HG03025 (cell line): ENCODE measurements around the gene COL27A1.
"Not testable (repeated sequence)": the region's sequence is repeated elsewhere in the genome, so short reads cannot be mapped to it uniquely, and the experiment has no call there.

Experiments used
- ATAC-seq: cut with Tn5 transposase; IDR thresholded peaks from one replicate; pipeline ENCODE4 v1.9.1; 2021; ENCODE audit warnings: mild to moderate bottlenecking, moderate library complexity; ENCODE audit not compliant: unreplicated experiment, low FRiP score

COL27A1 gene

DNA sequence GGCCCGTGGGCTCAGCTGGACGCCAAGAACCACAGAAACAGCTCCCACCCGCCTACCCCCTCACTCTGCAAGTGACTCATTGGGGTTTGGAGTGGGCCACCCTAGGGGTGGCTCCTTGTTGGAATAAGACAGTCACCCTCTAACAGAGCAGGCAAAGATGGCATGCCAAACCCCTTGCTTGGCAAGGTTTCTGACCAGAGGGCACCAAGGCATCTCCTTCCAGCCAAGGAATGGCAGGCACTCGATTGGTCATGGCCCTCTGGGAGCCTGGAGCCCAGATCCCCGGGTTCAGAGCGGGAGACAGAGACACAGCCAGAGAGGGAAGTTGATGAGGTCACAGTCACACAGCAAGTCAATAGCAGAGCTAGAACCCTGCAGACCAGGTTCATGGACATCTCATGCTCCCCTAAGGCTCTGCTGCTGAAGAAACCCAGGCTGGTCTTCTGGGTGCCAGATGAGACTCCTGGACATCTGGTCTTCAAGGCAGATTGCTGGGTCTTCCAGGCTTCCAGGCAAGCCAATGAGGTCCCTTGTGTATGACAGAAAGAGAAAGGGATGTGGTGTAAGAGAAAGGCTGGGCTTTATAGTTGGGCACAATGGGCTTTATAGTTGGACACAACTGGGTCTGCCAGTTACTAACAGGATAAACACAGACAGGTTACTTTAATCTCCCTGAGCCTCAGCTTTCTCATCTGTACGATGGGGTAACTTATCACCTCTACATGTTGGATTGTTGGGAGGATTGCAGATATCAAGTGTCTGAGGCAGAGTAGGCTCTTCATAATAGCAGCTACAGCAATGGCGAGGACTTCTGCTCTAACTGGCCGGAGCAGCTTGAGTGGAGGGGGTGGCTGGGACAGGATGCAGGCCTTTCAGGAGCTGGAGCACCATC, 33.0 kb upstream of the COL27A1 start:
- ATAC-seq, result no peak

DNA sequence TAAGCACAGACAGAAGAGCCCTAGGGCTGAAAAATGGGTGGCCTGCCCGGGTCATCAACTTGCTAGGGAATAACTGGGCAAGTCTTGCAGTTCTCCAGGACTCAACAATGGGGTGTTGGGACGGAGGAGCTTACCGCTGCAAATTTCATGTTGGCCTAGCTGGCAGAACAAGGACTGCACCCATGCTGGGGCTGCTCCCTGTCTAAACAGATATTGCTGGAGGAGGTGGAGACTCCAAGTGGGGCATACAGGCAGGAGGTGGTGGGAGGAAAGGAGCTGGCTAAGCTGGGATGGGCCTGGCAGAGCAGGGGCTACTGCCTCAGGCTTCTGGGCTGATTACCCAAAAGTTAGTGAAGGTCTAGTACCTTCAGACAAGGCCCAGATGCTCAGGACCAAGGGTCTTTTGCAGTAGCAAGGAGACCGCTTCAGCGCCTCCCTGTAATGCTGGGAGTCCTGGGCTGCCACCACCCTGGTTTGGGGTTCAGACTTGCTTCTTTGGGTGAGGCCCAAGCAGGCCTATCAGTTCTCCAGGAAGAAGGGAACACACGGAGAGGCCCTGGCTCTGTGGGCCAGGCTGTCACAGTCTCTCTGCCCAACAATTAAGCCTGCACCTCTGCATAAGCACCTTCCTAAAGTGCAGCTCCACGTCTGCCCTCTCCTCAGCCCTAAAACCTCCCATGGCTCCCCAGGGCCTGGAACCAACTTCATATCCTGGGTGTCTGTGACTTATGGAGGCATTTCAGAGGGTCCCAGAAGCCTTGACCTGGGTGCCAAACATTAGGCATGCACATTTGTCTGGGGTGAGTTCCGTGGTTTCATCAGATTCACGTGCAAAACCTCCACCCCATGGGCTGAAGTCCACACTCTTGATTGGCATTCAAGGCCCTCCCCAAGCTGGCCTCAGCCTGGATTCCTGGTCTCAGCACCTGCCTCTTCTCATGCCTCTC, 32.0 kb upstream of the COL27A1 start:
- no peak for ATAC-seq

DNA sequence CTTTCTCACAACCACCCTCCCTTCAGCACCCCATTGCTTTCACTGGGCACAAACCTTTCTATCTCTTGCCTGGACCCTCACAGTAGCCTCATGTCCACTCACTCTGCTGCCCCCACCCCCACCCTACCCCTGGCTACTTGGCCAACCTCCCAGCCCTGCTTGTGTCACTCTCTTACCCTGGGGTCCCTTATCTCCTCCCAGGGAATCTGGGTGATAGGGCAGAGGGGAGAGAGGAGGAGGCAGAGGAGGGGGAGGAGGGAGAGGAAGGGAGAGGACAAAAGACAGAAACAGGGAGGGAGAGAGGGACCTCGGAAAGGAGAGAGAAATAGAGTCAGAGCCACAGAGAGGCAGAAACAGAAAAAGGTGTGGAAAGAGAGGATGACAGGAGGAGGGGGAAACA, 31.2 kb upstream of the COL27A1 start:
- no peak for ATAC-seq

DNA sequence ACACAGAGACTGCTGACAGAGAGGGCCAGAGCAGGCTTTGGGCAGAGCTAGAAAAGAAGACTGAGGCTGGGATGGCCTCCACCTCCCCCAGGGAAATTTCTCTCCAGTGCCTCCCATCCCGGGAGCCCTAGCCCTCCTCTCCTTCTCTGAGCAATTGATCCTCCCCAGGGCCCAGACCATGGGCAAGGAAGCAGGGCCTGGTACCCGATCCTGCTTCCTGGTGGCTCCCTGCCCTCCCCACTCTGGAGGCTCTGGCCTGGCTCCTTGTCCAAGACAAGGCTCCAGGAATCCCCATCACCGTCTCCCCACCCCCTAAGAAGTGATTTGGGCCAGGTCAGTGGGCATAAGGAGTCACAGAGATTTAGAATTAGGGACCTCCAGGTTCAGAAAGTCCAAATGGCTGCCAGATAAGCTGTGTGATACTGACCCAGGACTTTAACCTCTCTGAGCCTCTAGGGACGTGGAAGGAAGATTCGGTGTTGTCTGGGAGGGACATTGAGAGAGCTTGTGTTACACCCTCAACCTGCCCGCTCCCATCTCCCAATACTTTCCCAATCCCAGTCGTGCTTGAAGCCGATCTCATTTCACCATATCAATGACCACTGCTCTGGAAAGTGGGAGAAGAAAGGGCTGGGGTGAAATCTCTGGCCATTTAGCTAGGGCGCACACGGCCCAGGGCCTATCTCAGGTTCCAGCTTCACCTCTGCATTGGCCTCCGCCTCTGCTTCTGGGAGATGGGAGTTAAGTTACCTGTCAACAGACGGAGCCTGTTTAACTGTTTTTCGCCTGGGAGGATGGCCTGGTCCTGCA, 30.5 kb upstream of the COL27A1 start:
- ATAC-seq, result no peak

DNA sequence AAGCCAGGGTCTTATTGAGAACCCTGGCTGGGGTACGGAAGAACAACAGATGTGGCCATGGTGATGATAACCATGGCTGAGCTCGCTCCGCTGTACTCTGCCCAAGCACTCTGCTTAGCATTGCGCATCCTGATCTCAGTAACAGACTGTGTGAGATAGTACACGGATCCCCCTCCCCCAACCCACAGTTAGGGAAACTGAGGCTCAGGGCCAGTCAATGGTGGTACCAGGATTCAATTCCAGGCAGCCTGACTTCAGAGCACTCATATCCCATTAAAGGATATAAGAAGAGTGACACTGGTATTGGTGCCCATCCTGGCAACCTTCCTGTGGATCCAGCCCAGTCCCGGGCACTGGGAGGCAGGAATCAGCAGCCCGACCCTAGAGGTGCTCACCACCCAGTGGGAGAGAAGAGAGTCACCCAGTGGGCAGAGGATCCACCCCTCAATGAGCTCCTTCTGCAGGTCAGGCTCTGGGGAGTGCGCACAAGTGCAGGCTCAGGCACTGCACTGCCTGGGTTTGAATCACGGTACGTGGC, 29.8 kb upstream of the COL27A1 start:
- no peak for ATAC-seq

DNA sequence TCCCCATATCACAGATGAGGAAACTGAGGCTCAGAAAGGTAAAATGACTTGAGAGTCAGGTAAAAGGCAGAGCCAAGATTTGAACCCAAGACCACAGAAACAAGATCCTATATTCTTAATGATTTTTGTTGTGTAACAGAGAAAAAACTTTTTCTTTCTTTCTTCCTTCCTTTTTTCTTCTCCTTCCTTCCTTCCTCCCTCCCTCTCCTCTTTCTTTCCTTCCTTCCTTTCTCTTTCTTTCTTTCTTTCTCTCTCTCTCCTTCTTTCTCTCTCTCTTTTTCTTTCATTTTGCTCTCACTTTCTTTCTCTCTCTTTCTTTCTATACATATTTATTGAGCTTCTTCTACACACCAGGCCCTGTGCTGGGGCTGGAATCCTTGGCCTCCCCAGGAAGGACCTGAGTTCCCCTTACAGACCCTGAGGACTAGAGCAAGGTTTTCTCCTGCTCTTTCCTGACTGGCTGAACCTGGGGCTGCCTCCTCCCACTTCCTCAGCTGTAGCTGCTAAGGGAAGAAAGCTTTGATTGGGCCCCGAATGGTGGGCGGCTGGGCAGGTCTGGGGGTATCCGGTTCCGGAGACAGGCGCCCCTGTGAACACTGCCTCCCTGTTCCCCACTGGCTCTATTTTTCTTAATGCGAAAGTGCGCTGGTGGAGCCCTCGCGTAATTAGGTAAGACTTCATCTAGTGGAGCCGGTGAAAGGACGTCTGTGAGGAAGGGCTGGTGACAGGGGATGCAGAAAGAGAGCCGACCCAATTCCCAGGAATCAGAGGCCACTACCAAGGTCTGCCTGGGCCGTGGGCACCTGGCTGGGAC, 28.9 kb upstream of the COL27A1 start:
- no peak for ATAC-seq

DNA sequence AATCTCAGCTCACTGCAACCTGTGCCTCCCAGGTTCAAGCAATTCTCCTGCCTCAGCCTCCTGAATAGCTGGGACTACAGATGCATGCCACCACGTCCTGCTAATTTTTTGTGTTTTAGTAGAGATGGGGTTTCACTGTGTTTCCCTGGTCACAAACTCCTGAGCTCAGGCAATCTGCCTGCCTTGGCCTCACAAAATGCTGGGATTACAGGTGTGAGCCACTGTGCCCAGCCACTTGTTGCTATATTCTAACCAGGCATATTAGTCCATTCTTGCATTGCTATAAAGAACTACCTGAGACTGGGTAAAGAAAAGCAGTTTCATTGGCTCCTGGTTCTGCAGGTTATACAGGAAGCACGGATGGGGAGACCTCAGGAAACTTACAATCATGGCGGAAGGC, 26.6 kb upstream of the COL27A1 start:
- ATAC-seq, result not testable (repeated sequence)

DNA sequence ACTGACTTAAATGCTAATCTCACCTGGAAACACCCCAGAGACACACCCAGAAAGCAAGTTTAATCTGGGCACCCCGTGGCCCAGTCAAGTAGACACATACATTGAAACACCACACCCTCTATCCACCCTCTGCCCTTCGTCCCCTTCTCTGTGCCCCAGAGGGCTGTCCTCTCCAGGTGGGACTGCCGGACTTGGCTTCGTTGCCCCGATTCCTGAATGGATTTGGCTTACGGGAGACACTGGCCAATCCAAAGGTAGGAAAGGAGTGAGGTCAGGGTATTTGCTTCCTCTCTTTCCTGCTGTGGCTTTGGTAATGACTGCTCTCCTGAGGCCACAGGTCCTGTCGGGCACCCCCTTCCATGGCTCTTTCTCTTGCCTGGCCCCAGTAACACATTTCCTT, 25.2 kb upstream of the COL27A1 start:
- ATAC-seq, result no peak

DNA sequence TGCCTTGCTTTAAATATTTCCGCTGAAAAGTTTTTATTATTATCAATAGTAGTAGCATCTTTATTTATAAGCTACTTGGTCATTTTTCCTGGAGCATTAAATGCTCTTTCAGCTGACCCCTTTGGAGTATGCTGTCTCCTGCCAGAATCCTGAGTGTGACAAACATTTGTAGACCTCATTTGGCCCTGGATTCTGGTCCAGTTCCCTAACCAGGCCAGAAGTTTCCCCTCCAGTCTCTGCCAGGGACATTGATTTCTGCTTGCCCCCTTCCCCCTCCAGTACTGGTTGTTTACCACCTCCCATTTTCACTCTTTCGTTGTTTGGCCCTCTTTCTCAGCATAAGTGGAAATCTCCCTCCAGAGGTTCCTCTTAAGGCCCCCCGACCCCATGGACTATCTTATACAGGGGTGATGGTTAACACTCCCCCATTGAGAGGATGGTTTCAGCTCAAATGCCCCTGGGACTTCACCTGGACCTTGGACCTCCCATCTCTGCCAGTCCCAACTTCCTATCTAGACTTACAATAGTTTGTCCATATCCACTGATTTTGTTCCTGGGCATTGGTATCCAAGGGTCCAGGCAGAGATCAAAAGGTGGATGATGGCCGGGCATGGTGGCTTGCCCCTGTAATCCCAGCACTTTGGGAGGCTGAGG, 24.6 kb upstream of the COL27A1 start:
- ATAC-seq, result no peak

DNA sequence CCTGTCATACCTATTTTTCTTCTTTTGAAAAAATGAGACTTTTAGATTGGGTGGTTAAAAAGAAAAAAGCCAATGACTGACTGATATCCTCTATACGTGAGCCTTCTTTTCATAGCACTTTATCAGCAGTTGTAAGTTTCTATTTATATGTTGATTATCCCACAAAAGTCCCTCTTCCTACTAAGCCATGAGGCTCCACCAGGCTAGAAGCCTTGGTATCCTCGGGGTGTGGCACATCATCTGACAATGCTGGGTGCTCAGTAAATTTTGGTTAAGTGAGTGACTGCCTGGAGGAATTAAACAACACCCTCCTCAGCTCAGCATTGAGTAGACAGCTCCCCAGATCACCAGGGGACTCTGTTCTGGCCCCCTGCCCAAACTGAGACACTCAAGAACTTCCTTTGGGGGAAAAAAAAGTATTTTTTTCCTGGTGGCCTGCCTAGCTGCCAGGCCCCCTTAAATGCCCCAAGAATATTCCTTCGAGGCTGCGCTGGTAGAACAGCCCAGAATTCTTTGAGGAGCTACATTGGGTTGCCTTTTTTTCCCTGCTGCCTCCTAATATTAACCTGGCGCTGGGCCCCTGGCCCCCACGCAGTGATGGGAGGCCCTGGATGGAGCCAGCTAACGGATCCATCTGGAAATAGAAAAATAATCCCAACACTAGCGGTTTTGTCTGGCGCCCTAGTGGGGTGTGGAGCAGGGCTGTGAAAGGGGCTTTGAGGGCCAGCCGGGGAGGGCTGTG, 23.4 kb upstream of the COL27A1 start:
- ATAC-seq, result no peak

DNA sequence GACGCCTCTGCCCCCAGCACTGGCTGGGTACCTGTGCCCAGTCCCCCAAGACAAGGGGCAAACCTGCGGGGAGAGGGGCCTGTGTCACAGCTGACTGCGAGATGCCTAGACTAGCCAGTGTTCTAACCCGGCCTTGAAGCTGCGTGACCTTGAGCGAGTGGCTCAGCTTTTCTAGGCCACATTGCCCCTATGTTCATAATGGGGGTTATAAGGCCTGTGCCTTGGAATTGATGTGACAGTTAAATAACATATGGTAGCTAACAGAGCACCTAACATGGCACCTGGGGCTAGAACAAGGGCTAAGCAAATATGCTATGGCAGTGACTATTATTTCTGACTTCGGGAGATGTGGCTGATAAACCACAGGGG, 22.8 kb upstream of the COL27A1 start:
- no peak for ATAC-seq

DNA sequence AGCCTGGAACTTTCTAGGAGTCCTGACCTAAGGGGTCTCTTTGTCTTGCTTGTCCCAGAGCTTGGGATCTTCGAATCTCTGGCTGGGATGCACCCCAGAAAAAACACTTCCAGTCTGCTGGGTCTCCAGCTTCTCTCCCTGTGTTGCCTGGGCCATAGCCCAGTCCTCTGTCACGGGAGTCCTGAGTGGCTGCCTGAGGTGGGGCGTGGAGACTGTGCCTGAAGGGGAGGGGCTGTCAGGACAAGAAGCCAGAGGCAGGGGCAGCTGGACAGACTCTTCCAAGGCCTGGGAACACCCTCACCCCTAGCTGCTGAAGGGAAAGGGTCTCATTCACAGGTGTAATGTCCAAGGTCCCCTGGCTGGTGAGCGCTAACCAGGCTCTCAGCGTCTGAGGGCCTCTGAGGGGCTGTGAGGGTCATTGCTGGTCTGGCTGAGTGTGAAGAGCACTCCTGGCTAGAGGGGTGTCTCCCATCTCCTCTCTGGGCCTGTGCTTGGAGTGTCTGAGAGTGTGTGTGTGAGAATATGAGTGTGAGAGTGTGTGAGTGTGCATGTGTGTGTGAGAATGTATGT, 20.4 kb upstream of the COL27A1 start:
- no peak for ATAC-seq

DNA sequence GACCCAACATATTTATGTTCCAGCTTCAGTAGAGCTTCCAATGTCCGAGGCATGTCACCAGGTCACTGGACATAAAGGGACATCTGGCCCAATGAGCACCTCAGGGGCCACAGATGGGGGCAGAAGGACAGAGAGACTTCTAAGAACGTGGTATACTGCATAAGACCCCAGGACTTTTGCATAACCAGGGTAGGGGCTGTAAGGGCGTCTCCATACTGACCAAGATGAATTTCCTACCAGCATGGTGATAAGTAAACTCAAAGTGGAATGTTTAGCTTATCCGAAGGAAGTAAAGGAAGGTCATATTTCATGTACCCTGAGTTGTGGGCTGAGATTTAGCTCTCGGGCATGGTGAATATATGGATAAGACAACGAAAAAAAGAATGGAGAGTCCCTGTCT, 17.5 kb upstream of the COL27A1 start:
- no peak for ATAC-seq

DNA sequence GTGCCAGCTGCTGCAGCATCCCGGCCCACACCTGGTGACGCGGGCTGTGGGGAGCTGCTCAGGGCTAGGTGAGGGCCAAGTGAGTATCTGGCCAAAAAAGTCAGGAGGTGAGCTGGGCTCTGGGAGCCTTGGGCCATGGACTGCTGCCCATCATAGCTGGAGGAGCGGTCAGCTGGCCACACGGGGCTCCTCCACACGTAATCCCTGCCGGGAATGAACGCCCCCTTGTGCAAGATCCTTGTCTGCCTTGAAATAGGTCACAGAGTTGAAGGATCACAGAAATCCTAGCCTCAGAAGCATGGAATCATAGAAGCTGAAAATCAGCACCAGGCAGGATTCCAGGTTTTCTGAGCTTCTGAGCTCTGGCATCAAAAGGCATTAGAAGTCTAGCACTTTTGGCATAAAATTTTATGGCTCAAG, 16.8 kb upstream of the COL27A1 start:
- ATAC-seq, result no peak

DNA sequence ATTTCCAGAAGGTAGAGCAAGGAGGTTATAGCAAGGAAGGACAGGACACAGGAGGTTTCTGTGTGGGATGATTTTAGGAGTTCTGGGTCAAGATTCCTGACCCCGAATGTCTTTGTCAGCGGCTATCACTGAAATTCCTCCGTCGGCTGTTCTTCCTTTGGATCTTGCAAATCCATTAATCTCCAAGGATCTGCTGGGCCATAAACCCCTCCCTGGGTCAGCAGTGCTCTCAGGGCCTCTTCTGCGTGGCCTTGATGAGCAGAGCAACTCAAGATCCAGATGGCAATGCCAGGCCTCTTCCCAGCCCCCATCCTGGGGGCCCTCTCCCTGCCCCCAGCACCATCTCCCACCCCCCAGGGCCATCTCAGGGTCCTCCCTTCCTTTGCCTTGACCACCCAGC, 16.3 kb upstream of the COL27A1 start:
- no peak for ATAC-seq

DNA sequence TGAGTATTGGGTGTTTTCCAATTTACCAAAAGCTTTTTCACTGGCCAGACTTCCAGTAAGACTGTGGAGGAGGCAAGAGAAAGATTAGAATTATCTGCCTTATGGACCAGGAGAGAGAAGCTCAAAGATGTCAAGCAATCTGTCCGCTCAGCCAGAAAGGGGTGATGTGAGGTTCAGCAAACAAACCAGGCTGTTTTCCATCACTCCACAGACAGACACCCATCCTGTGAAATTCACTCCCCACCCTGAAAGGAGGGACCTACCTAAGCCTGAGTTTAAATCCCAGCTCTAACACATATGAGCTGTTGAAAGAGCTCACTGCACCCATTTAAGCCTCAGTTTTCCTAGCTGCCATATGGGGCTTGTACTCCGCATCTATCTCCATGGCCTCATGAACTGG, 14.9 kb upstream of the COL27A1 start:
- ATAC-seq, result no peak

DNA sequence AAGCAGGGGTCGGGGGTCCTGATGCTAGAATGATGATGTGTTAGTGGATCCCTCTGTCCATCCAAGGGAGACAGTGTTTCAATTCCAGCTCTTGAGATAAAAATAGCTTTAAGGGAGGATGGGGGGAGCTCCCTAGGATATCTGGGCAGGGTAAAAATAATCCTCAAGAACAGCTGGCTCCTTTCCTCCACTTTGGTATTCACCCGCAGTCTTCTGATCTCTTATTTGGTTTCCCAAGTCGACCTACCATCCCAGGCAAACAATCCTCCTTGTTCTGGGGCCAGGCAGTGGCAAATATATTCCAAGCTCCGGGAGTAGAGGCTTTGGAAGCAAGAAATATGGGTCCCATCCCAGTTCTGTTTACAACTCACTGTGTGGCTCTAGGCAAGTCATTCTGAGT, 14.5 kb upstream of the COL27A1 start:
- ATAC-seq, result no peak
